BJ (cell line): ENCODE measurements around the gene PLA1A. TPM values are rescaled to one million over a fixed set of nuclear protein-coding genes. Genes with fewer than 3 reads are reported as not detected.

ENCODE experiments used
- CTCF ChIA-PET: fragments of 350-600 bp; formaldehyde crosslinking; extraction: SDS; loops from one replicate; lab custom pipeline; 2021; ENCODE audit warnings: antibody characterized with exemption, inconsistent platforms; lab: Yijun Ruan, JAX
- POLR2A ChIA-PET: fragments of 300-600 bp; sonication (Branson Sonifier 250); formaldehyde crosslinking; extraction: SDS; loops from one replicate; lab custom pipeline; 2021; ENCODE audit warnings: antibody characterized with exemption; lab: Charles Lee
- DNase-seq: peaks from one replicate; pipeline ENCODE4 v3.0.0-alpha.2; 2011; ENCODE audit warnings: low read depth
- H3K27me3 ChIP-seq: 2 replicates; pipeline ENCODE4 v1.6.0; 2011; ENCODE audit warnings: low read length; ENCODE audit not compliant: control insufficient read depth, insufficient read depth
- H3K36me3 ChIP-seq: 2 replicates; pipeline ENCODE4 v1.5.1; 2011; ENCODE audit warnings: low read length; ENCODE audit not compliant: control insufficient read depth, insufficient read depth
- H3K4me3 ChIP-seq: 2 replicates; pipeline ENCODE4 v1.5.1; 2011; ENCODE audit warnings: low read depth, mild to moderate bottlenecking, control low read depth, low read length
- polyA plus RNA-seq: library from polyadenylated mRNA; depleted of rRNA; stranded (reverse); fragments of >200 nt; gene quantifications from 2 replicates; pipeline ENCODE4 v1.2.3, GENCODE V29; 2011
- TF ChIP-seq, protein P1 (sequence below): IDR thresholded peaks from 2 replicates; pipeline ENCODE4 v1.5.1; 2011; ENCODE audit warnings: low read depth, mild to moderate bottlenecking, control low read depth, inconsistent platforms, low read length, moderate library complexity; ENCODE audit not compliant: insufficient read depth

Gene PLA1A
- polyA plus RNA-seq, 1 experiment = not detected

DNA sequence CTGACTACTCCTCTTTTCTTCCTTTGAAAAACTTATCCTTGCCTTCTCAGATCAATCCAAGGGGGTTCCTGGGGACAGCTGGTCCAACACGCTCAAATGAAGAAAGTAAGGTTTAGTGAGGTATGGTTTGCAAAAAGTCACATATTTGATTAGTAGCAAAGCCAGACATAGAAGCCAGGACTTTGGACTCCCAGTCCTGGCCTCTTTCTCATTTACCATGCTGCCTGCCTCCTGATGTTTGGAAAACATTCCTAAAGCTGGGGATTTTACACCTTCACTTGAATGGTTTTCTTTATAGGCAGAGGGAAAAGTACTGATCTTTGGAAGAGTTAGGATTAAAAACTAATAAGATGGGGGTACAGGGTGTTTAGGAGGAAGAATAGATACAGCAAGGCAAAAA is 48.1 kb downstream of the PLA1A start:
- H3K27me3 ChIP-seq = no peaks in the 10 kb centered on the region

DNA sequence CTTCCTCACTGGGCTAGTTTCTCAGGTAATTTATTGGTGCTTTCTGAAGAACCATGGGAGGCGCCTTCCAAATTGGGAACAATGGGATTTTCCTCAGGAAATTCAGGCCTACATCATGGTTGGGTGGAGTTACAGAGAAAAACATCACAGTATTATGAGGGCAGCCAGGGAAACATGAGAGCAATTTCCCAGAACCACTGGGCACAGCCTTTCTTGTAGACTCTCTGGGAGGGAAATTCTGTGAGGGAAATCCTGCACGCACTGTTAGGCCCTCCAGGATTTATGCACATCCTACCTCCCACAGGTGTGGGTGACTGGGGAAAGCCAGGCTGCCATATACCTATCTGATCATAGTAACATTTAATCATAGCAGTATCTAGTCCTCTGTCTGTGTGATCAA is 49.5 kb downstream of the PLA1A start:
- H3K4me3 ChIP-seq = no peak overlapping the region
- H3K36me3 ChIP-seq = no peaks in the 10 kb centered on the region
- POLR2A ChIA-PET = no interaction called here
- no peaks in the 10 kb centered on the region for H3K27me3 ChIP-seq
- TF ChIP-seq, protein P1, sequence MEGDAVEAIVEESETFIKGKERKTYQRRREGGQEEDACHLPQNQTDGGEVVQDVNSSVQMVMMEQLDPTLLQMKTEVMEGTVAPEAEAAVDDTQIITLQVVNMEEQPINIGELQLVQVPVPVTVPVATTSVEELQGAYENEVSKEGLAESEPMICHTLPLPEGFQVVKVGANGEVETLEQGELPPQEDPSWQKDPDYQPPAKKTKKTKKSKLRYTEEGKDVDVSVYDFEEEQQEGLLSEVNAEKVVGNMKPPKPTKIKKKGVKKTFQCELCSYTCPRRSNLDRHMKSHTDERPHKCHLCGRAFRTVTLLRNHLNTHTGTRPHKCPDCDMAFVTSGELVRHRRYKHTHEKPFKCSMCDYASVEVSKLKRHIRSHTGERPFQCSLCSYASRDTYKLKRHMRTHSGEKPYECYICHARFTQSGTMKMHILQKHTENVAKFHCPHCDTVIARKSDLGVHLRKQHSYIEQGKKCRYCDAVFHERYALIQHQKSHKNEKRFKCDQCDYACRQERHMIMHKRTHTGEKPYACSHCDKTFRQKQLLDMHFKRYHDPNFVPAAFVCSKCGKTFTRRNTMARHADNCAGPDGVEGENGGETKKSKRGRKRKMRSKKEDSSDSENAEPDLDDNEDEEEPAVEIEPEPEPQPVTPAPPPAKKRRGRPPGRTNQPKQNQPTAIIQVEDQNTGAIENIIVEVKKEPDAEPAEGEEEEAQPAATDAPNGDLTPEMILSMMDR = no peak
- CTCF ChIA-PET = interaction anchor here (1.1 kb wide), 1 partner anchor 11 kb away, joined by 5 read pairs; no protein-coding TSS in a partner anchor
- DNase-seq = no peak

More for the DNA sequence above, 48.1 kb downstream of the PLA1A start:
- ChIA-PET POLR2A (no interaction called here), CTCF (interaction anchor here (1.1 kb wide), 1 partner anchor 13 kb away, joined by 3 read pairs; no protein-coding TSS in a partner anchor)
- TF ChIP-seq, protein P1 = no peak
- Histone ChIP-seq H3K36me3 (no peaks in the 10 kb centered on the region), H3K4me3 (no peak overlapping the region)
- DNase-seq = no peak

DNA sequence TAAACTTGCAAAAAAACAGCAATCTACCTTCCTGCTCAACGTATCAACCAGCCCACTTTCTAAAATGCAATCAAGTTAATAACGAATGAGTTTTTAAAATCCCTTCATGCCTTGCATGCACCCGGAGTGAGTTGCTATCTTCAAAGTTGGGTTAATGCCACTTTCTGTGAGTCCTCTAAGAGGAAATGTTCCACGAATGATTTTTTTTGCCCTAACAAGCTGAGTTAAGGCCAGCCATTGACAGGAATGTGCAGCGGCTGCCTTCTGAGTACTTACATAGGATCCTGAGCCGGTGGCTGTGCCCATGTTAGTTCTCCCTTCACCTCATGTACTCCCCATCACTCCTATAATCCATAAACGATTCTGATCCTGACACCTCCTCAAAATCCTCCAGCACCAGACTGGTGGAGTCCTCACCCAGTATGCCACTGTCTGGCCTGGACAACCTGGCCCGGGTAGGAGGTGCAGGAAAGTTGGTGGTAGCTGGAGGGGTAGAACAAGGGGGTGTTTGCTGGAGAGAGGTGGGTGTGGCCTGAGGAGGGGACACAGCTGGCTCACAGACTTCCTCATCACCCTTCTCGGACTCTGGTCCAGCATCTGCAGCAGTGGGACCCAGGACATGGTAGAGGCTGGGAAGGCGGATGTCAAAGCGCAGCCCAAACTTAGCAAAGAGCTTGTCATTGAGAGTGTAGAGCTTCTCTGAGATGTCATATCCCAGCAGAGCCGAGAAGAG is 50.3 kb downstream of the PLA1A start:
- ChIA-PET CTCF (interaction anchor here (1.1 to 1.3 kb wide), 2 partner anchors 11 to 16 kb away, joined by 4 to 5 read pairs; no protein-coding TSS in a partner anchor), POLR2A (interaction anchor here (0.6 kb wide), 1 partner anchor 350 kb away, joined by 3 read pairs; no protein-coding TSS in a partner anchor)
- no peak for DNase-seq
- TF ChIP-seq, protein P1 = no peak
- Histone ChIP-seq H3K27me3 (no peaks in the 10 kb centered on the region), H3K4me3 (no peak overlapping the region), H3K36me3 (no peaks in the 10 kb centered on the region)

DNA sequence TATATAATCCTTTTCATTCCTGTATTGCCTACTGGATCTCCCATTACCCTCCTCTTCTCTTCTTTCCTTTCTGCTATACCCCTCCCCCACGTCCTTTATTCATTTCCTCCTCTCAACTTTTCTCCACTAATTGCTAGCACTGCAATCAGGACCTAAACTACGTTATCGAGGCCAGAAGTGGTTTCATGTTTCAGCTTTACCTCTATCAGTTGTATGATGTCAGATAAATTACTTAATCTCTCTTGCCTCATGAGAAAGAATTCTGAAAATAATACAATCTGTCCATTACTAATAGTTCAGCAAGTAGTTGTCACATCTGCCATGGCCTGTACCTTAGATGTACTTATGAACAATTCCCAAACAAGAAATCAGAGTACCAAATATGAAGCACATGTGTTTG is 52.1 kb downstream of the PLA1A start:
- ChIA-PET CTCF (interaction anchor here (0.6 to 1.6 kb wide), 3 partner anchors 15 to 131 kb away, joined by 3 to 4 read pairs (median 3); no protein-coding TSS in a partner anchor), POLR2A (no interaction called here)
- H3K27me3 ChIP-seq = no peaks in the 10 kb centered on the region
- TF ChIP-seq, protein P1 = no peak
- no peak overlapping the region for H3K4me3 ChIP-seq
- no peaks in the 10 kb centered on the region for H3K36me3 ChIP-seq
- DNase-seq = no peak

DNA sequence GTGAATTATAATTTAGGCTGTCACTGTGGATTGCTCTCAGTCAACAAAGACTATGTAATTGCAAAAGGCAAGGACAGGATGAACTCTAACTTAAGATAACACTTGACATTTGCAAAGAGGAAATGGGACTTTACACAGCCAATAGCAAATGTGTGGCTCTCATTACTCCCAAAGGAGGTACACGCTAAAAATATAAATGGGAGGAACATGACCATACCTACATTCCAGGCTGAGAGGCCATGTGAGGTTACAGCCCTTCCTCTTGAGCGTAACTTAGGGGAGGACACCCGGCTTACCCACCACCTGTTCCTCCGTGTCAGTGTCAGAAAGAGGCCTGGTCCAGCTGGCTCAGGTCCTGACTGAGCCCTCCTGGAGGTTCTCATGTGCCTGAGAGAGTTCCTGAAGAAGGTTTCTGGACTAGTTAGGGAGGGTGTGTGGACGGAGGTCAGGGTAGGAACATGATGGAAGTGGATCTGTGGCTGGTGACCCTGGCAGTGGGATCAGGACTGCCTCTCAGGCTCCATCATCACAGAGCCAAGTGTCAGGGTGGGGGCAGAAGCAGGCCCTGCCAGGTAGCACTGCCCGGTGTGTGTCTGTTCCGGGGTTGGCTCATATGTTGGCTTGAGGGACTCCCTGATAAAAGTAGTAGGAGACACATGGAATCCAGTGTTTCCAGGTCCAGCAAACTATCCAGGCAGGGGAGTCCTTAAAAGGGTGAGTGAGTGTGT is 54.8 kb downstream of the PLA1A start:
- Histone ChIP-seq H3K4me3 (no peak overlapping the region), H3K27me3 (no peaks in the 10 kb centered on the region), H3K36me3 (no peaks in the 10 kb centered on the region)
- DNase-seq = no peak
- ChIA-PET CTCF (no interaction called here), POLR2A (no interaction called here)
- TF ChIP-seq, protein P1 = no peak
